Fibroblast of lung (primary cell): ENCODE data around the gene SOX11. TPM values are rescaled to one million over a fixed set of nuclear protein-coding genes. Genes with fewer than 3 reads are reported as not detected.

ENCODE experiments used
- DNase-seq, 2 donors: peaks; one replicate each; pipeline versions ENCODE4 v3.0.0 to v3.0.0-alpha.2; 2010; ENCODE audit warnings: low read depth in 2 of 2
- H2AFZ ChIP-seq: 2 replicates; pipeline ENCODE4 v1.5.1; 2012; ENCODE audit warnings: low read length, control low read depth, inconsistent platforms
- H3K27ac ChIP-seq: 2 replicates; pipeline ENCODE4 v1.5.1; 2011; ENCODE audit warnings: low read length, control low read depth; ENCODE audit not compliant: insufficient read depth
- H3K27me3 ChIP-seq: 2 replicates; pipeline ENCODE4 v1.5.1; 2011; ENCODE audit warnings: mild to moderate bottlenecking, low read length; ENCODE audit not compliant: control insufficient read depth, insufficient read depth
- H3K36me3 ChIP-seq: 2 replicates; pipeline ENCODE4 v1.5.1; 2011; ENCODE audit warnings: low read length; ENCODE audit not compliant: control insufficient read depth, insufficient read depth
- H3K4me1 ChIP-seq: 2 replicates; pipeline ENCODE4 v1.5.1; 2011; ENCODE audit warnings: low read length; ENCODE audit not compliant: control insufficient read depth, insufficient read depth; ENCODE audit errors: extremely low read depth
- H3K4me2 ChIP-seq: 2 replicates; pipeline ENCODE4 v1.5.1; 2011; ENCODE audit warnings: low read length, control low read depth; ENCODE audit not compliant: insufficient read depth; ENCODE audit errors: extremely low read depth
- H3K4me3 ChIP-seq, 4 experiments: fragments of 200-600 bp in 1 of 4; sonication (generic) in 1 of 4; replicated peaks in 1 of 4; 2 replicates each; pipeline ENCODE4 v1.5.1; 2011 to 2016; ENCODE audit warnings: low read length in 4 of 4, low read depth in 3 of 4, mild to moderate bottlenecking in 3 of 4, control low read depth in 2 of 4, inconsistent platforms in 1 of 4, mixed read lengths in 1 of 4; ENCODE audit not compliant: insufficient read depth in 1 of 4; ENCODE audit errors: control extremely low read depth in 1 of 4
- H3K79me2 ChIP-seq: 2 replicates; pipeline ENCODE4 v1.5.1; 2012; ENCODE audit warnings: mild to moderate bottlenecking, low read length, inconsistent platforms; ENCODE audit not compliant: control insufficient read depth, insufficient read depth
- H3K9ac ChIP-seq: 2 replicates; pipeline ENCODE4 v1.5.1; 2011; ENCODE audit warnings: mild to moderate bottlenecking, low read length, control low read depth; ENCODE audit not compliant: insufficient read depth
- H3K9me3 ChIP-seq: 2 replicates; pipeline ENCODE4 v1.5.1; 2012; ENCODE audit warnings: low read depth, low read length; ENCODE audit not compliant: control insufficient read depth, insufficient read depth
- H4K20me1 ChIP-seq: 2 replicates; pipeline ENCODE4 v1.5.1; 2011; ENCODE audit warnings: low read length; ENCODE audit not compliant: control insufficient read depth, insufficient read depth; ENCODE audit errors: extremely low read depth
- EZH2 ChIP-seq: IDR thresholded peaks from 2 replicates; pipeline ENCODE4 v1.5.1; 2012; ENCODE audit warnings: low read length, control low read depth, mild to moderate bottlenecking; ENCODE audit errors: missing control alignments
- polyA plus RNA-seq, 2 donors: library from polyadenylated mRNA; depleted of rRNA in 1 of 2; stranded (reverse) in 1 of 2; unstranded in 1 of 2; fragments of >200 nt; gene quantifications; 2 replicates each; pipeline ENCODE4 v1.2.1, GENCODE V29; 2011 to 2012; ENCODE audit warnings: missing spikeins in 1 of 2
- total RNA-seq: library from RNA; depleted of rRNA; stranded (reverse); fragments of >200 nt; gene quantifications from 2 replicates; pipeline ENCODE4 v1.2.1, GENCODE V29; 2014
- TF ChIP-seq, protein P1 (sequence below), 2 donors: IDR thresholded peaks in 1 of 2; conservative IDR thresholded peaks in 1 of 2; 1 replicate in 1 of 2; 2 replicates in 1 of 2; pipeline ENCODE4 v1.5.1; 2011 to 2012; ENCODE audit warnings: low read length in 2 of 2, control low read depth in 1 of 2, inconsistent platforms in 1 of 2, low read depth in 1 of 2, mild to moderate bottlenecking in 1 of 2

Gene SOX11
- total and polyA plus RNA-seq, 2 donors (not counting 1 experiment from before 2014, with no cell fraction given), result 0.99 to 1.2 TPM

DNA sequence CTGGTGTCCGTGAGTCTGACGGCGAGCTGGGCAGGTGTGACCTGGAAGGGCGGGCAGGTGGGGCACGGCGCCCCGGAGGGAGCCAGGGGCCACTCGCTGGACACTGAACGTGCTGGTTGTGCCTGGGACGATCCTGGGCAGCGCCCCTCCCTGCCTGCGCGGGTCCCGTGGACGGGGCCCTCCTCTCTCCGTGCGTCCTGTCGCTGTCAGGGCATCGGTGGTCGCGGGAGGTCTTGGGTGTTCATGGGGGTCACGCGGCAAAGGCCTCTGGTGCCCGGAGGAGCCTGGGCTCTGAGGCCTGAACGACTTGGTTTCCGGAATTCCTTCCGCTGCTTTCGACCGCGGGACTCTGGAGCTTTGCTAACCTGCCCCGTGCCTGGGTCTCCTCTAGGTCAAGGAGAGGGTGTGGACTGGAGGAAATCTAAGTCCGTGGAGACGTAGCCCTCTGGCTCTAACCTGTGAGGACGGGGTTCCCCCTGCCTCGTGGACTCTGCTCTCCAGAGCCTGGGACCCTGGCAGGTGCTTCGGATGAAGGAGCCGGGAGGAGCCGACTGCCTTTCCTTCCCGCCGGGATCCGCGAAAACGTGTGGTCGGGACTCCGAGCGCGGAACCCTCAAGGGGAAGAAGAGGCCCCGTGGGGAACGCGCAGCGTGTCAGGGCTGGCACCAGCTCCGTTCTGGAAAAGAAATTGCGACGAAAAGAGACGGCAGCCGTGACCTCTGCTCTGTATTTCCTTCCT is 14.7 kb downstream of the SOX11 start:
- Histone ChIP-seq H3K27me3 (no peaks in the 10 kb centered on the region), H4K20me1 (no peaks in the 10 kb centered on the region), H3K36me3 (no peaks in the 10 kb centered on the region), H3K4me2 (no peak overlapping the region), H3K9me3 (no peaks in the 10 kb centered on the region), H3K27ac (no peak overlapping the region), H3K4me1 (no peaks in the 10 kb centered on the region), H3K4me3 (no peak overlapping the region), H2AFZ (no peak overlapping the region), H3K9ac (no peak overlapping the region), H3K79me2 (no peaks in the 10 kb centered on the region)
- TF ChIP-seq EZH2, result no peak
- TF ChIP-seq, protein P1, sequence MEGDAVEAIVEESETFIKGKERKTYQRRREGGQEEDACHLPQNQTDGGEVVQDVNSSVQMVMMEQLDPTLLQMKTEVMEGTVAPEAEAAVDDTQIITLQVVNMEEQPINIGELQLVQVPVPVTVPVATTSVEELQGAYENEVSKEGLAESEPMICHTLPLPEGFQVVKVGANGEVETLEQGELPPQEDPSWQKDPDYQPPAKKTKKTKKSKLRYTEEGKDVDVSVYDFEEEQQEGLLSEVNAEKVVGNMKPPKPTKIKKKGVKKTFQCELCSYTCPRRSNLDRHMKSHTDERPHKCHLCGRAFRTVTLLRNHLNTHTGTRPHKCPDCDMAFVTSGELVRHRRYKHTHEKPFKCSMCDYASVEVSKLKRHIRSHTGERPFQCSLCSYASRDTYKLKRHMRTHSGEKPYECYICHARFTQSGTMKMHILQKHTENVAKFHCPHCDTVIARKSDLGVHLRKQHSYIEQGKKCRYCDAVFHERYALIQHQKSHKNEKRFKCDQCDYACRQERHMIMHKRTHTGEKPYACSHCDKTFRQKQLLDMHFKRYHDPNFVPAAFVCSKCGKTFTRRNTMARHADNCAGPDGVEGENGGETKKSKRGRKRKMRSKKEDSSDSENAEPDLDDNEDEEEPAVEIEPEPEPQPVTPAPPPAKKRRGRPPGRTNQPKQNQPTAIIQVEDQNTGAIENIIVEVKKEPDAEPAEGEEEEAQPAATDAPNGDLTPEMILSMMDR (conservative IDR thresholded peaks at IDR 0.05 in 1 of 2, IDR thresholded peaks at IDR 0.05 in 1 of 2; ENCODE audit: low read depth in 1 of 2, low read length in 2 of 2), result no peak
- no peak for DNase-seq

DNA sequence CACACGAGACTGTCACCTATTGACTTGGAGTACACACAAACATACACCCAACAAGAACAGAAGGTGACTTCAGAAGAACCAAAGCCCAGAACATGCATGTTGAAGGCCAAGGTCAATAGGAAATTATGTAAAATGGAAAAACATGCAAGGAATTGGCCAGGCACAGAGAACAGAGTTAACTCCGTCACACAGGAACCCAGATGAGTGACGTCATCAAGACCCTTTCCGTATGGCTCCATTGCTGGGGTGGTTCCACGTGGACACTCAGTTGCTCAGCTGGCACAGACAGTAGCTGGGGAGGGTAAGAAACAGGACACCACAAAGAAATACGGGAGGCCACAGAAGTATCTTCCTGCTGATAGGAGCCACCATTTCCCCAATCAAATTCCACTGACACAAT is 18.4 kb downstream of the SOX11 start:
- Histone ChIP-seq H3K36me3 (no peaks in the 10 kb centered on the region), H3K27ac (no peak overlapping the region), H3K9me3 (no peaks in the 10 kb centered on the region), H3K9ac (no peak overlapping the region), H3K27me3 (no peaks in the 10 kb centered on the region), H3K4me3 (no peak overlapping the region), H3K4me1 (no peaks in the 10 kb centered on the region), H2AFZ (no peak overlapping the region), H3K4me2 (no peak overlapping the region), H4K20me1 (no peaks in the 10 kb centered on the region), H3K79me2 (no peaks in the 10 kb centered on the region)
- no peak for DNase-seq
- TF ChIP-seq, protein P1 (conservative IDR thresholded peaks at IDR 0.05 in 1 of 2, IDR thresholded peaks at IDR 0.05 in 1 of 2; ENCODE audit: low read depth in 1 of 2, low read length in 2 of 2), result no peak
- no peak for TF ChIP-seq EZH2

- no peak for TF ChIP-seq EZH2
- TF ChIP-seq, protein P1 (conservative IDR thresholded peaks at IDR 0.05 in 1 of 2, IDR thresholded peaks at IDR 0.05 in 1 of 2; ENCODE audit: low read depth in 1 of 2, low read length in 2 of 2), result no peak
- no peaks in the 10 kb centered on the region for H4K20me1 ChIP-seq
- H3K79me2 ChIP-seq, result no peaks in the 10 kb centered on the region
- no peak overlapping the region for H3K27ac ChIP-seq
- no peaks in the 10 kb centered on the region for H3K36me3 ChIP-seq
- DNase-seq, result no peak
- no peak overlapping the region for H3K4me3 ChIP-seq
- no peaks in the 10 kb centered on the region for H3K4me1 ChIP-seq
- H3K4me2 ChIP-seq, result no peak overlapping the region
- no peaks in the 10 kb centered on the region for H3K27me3 ChIP-seq
- H3K9me3 ChIP-seq, result no peaks in the 10 kb centered on the region
- no peak overlapping the region for H2AFZ ChIP-seq
- no peak overlapping the region for H3K9ac ChIP-seq
These were observed 20.9 kb downstream of the SOX11 start for GRCh38 chr2:5713101-5713500.
